ENCODE measurements around the gene CPNE1.

DNA sequence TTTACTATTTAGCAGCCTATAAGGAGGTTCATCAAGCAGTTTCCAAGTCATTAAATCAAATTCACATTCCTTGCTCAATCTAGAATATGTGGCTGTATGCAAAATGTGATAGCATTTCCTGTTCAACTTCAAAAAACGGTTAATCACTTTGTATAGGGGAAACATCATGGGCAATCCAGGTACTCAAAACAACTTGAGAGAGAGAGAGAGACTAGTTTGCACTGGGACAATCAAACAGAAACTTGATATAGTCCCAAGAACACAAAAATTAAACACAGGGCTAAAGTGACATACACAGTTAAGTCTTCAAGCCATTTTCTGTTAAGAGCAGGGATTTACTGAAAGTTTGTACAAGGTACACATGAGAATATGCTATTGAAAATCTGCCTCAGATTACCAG, 7.4 kb downstream of the CPNE1 start:
- TF ChIP-seq TAF1 (IDR thresholded peaks at IDR 0.05; ENCODE audit: borderline replicate concordance, insufficient read depth, low read length), result no peak
- no peak for TF ChIP-seq POLR2AphosphoS5 (IDR thresholded peaks at IDR 0.05; ENCODE audit: low read depth, low read length)
- TF ChIP-seq, protein P1, sequence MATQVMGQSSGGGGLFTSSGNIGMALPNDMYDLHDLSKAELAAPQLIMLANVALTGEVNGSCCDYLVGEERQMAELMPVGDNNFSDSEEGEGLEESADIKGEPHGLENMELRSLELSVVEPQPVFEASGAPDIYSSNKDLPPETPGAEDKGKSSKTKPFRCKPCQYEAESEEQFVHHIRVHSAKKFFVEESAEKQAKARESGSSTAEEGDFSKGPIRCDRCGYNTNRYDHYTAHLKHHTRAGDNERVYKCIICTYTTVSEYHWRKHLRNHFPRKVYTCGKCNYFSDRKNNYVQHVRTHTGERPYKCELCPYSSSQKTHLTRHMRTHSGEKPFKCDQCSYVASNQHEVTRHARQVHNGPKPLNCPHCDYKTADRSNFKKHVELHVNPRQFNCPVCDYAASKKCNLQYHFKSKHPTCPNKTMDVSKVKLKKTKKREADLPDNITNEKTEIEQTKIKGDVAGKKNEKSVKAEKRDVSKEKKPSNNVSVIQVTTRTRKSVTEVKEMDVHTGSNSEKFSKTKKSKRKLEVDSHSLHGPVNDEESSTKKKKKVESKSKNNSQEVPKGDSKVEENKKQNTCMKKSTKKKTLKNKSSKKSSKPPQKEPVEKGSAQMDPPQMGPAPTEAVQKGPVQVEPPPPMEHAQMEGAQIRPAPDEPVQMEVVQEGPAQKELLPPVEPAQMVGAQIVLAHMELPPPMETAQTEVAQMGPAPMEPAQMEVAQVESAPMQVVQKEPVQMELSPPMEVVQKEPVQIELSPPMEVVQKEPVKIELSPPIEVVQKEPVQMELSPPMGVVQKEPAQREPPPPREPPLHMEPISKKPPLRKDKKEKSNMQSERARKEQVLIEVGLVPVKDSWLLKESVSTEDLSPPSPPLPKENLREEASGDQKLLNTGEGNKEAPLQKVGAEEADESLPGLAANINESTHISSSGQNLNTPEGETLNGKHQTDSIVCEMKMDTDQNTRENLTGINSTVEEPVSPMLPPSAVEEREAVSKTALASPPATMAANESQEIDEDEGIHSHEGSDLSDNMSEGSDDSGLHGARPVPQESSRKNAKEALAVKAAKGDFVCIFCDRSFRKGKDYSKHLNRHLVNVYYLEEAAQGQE (IDR thresholded peaks at IDR 0.05; ENCODE audit: insufficient read depth in 1 of 2, low read depth in 2 of 2, low read length in 2 of 2), result no peak
- TF ChIP-seq SIN3A (IDR thresholded peaks at IDR 0.05; ENCODE audit: borderline replicate concordance, insufficient read depth, low read length), result no peak
- no peak for TF ChIP-seq FOXP2 (optimal IDR thresholded peaks at IDR 0.05; ENCODE audit: borderline replicate concordance, extremely low read depth, extremely low read length, insufficient read depth)

Measured in PFSK-1 (cell line).